GM12878 (cell line): ENCODE data around the gene POLR1F. TPM values are rescaled to one million over a fixed set of nuclear protein-coding genes. Genes with fewer than 3 reads are reported as not detected.

Experiments used
- ATAC-seq: fragments of 200-7000 bp; cut with Tn5 transposase; 3 replicates; pipeline ENCODE4 v1.9.1; 2020; ENCODE audit warnings: mild to moderate bottlenecking, moderate library complexity
- BruUV-seq: library from RNA; stranded (reverse); fragments of 400-500 nt; replicated peaks from 2 replicates; lab custom pipeline; 2021; lab: Mats Ljungman, UMichigan
- CTCF ChIA-PET: fragments of 300-600 bp; sonication (Branson Sonifier 250); formaldehyde crosslinking; extraction: SDS; loops from one replicate; lab custom pipeline; 2021; ENCODE audit warnings: inconsistent platforms; lab: Yijun Ruan, JAX
- POLR2A ChIA-PET: fragments of 350-600 bp; formaldehyde crosslinking; extraction: SDS; loops from one replicate; lab custom pipeline; 2021; ENCODE audit warnings: inconsistent platforms; lab: Charles Lee
- RAD21 ChIA-PET: fragments of 300-600 bp; sonication (Branson Sonifier 250); formaldehyde crosslinking; loops from one replicate; lab custom pipeline; 2023; ENCODE audit warnings: antibody characterized with exemption; ENCODE audit not compliant: unreplicated experiment; lab: Charles Lee
- SMC1A ChIA-PET: fragments of 300-600 bp; sonication (Branson Sonifier 250); formaldehyde crosslinking; loops from one replicate; lab custom pipeline; 2023; ENCODE audit not compliant: unreplicated experiment, uncharacterized antibody; lab: Charles Lee
- DNase-seq: peaks from one replicate; pipeline ENCODE4 v3.0.0-alpha.2; 2011; ENCODE audit warnings: low read depth, low spot score
- FAIRE-seq: peaks from 3 replicates; lab custom pipeline; 2011; peaks lifted over from hg19 to GRCh38; lab: Jason Lieb, UNC
- H2AFZ ChIP-seq: 2 replicates; pipeline ENCODE4 v1.6.0; 2011; ENCODE audit warnings: low read depth, low read length, control low read depth; ENCODE audit not compliant: control insufficient read depth
- H3K27ac ChIP-seq: 2 replicates; pipeline ENCODE4 v1.5.1; 2011; ENCODE audit warnings: control low read depth; ENCODE audit not compliant: control insufficient read depth, insufficient read depth
- H3K27me3 ChIP-seq, 2 experiments: replicated peaks in 1 of 2; 2 replicates each; pipeline versions ENCODE4 v1.6.0 to v1.6.1; 2011; ENCODE audit warnings: low read length in 1 of 2; ENCODE audit not compliant: control insufficient read depth in 2 of 2, insufficient read depth in 2 of 2
- H3K36me3 ChIP-seq, 2 experiments: 2 replicates each; pipeline ENCODE4 v1.5.1; 2011; ENCODE audit warnings: low read length in 1 of 2; ENCODE audit not compliant: control insufficient read depth in 2 of 2, insufficient read depth in 2 of 2
- H3K4me1 ChIP-seq: 2 replicates; pipeline ENCODE4 v1.6.1; 2011; ENCODE audit warnings: mild to moderate bottlenecking, low read length, moderate library complexity, mixed read lengths; ENCODE audit not compliant: control insufficient read depth, insufficient read depth
- H3K4me2 ChIP-seq: 2 replicates; pipeline ENCODE4 v1.6.0; 2011; ENCODE audit warnings: control low read depth; ENCODE audit not compliant: control insufficient read depth, insufficient read depth
- H3K4me3 ChIP-seq: fragments of 200-600 bp; sonication (generic); 2 replicates; pipeline ENCODE4 v1.5.1; 2016
- H3K79me2 ChIP-seq: 2 replicates; pipeline ENCODE4 v1.6.0; 2011; ENCODE audit warnings: low read length; ENCODE audit not compliant: control insufficient read depth, insufficient read depth
- H3K9ac ChIP-seq: 2 replicates; pipeline ENCODE4 v1.8.0; 2011; ENCODE audit warnings: low read length, control low read depth, mixed read lengths; ENCODE audit not compliant: control insufficient read depth, insufficient read depth
- H3K9me3 ChIP-seq: replicated peaks from 3 replicates; pipeline ENCODE4 v1.5.1; 2011; ENCODE audit warnings: mild to moderate bottlenecking, low read length; ENCODE audit not compliant: control insufficient read depth, insufficient read depth
- H4K20me1 ChIP-seq: 2 replicates; pipeline ENCODE4 v1.6.0; 2011; ENCODE audit not compliant: control insufficient read depth, insufficient read depth
- BCL3 ChIP-seq: IDR thresholded peaks from 2 replicates; pipeline ENCODE4 v1.6.1; 2011; ENCODE audit warnings: borderline replicate concordance, low read depth, mild to moderate bottlenecking, moderate library complexity, low read length; ENCODE audit not compliant: insufficient read depth, poor library complexity, severe bottlenecking
- CBX3 ChIP-seq: fragments of 200-600 bp; sonication (generic); IDR thresholded peaks from 2 replicates; pipeline ENCODE4 v1.6.1; 2016; ENCODE audit warnings: low read depth, borderline replicate concordance
- CEBPB ChIP-seq, 2 experiments: fragments of 150-350 bp in 1 of 2; IDR thresholded peaks; 2 replicates each; pipeline ENCODE4 v1.6.1; 2012 to 2014; ENCODE audit warnings: low read depth in 2 of 2, low read length in 2 of 2, borderline replicate concordance in 1 of 2, inconsistent platforms in 1 of 2
- ELK1 ChIP-seq: IDR thresholded peaks from 2 replicates; pipeline ENCODE4 v1.6.1; 2012; ENCODE audit warnings: low read depth, low read length, improper control_type of control experiment
- GATAD2B ChIP-seq: fragments of 450-650 bp; conservative IDR thresholded peaks from 2 replicates; pipeline ENCODE4 v1.6.1; 2017; ENCODE audit warnings: low read depth, mild to moderate bottlenecking, moderate library complexity
- NFXL1 ChIP-seq: fragments of 450-650 bp; IDR thresholded peaks from 2 replicates; pipeline ENCODE4 v1.6.1; 2017; ENCODE audit warnings: antibody characterized with exemption, mild to moderate bottlenecking, borderline replicate concordance
- NRF1 ChIP-seq: conservative IDR thresholded peaks from 2 replicates; pipeline ENCODE4 v1.6.1; 2011; ENCODE audit warnings: mild to moderate bottlenecking, low read depth, low read length, improper control_type of control experiment
- SIX5 ChIP-seq: IDR thresholded peaks from 2 replicates; pipeline ENCODE4 v1.6.1; 2011; ENCODE audit warnings: mild to moderate bottlenecking, low read depth, low read length, moderate library complexity; ENCODE audit not compliant: severe bottlenecking
- TBL1XR1 ChIP-seq: IDR thresholded peaks from 2 replicates; pipeline ENCODE4 v1.6.1; 2012; ENCODE audit warnings: low read depth, low read length, improper control_type of control experiment
- ZNF207 ChIP-seq: fragments of 450-650 bp; IDR thresholded peaks from 2 replicates; pipeline ENCODE4 v1.6.1; 2014; ENCODE audit warnings: antibody characterized with exemption, mild to moderate bottlenecking, borderline replicate concordance
- ZNF622 ChIP-seq: fragments of 450-650 bp; IDR thresholded peaks from 2 replicates; pipeline ENCODE4 v1.6.1; 2017; ENCODE audit warnings: mild to moderate bottlenecking, inconsistent platforms
- WGBS: methylation state at CpG from one replicate; pipeline ENCODE4 v1.1.6; 2016; ENCODE audit warnings: low lambda C conversion rate; ENCODE audit not compliant: insufficient replicate concordance, insufficient coverage; ENCODE audit errors: missing lambda C conversion rate; 5-methylcytosine and 5-hydroxymethylcytosine counted together
- in situ Hi-C: fragments of 300-500 bp; cut with MboI; formaldehyde crosslinking; loops from 9 replicates; pipeline ENCODE4 v1.14.3; 2018; ENCODE audit warnings: mixed read lengths
- intact Hi-C: fragments of 100-400 bp; cut with micrococcal nuclease; formaldehyde crosslinking; loops from one replicate; pipeline ENCODE4 v1.14.2; 2022; ENCODE audit not compliant: unreplicated experiment
- polyA plus RNA-seq, 11 experiments: library from polyadenylated mRNA; depleted of rRNA in 4 of 11; unstranded in 6 of 11; stranded (reverse) in 5 of 11; fragments of >200 nt; fragmentation: Nextera tagmentation in 4 of 11; fragmentation: Illumina TruSeq in 1 of 11; extraction: Ambion mirVana in 4 of 11; extraction: Trizol in 1 of 11; gene quantifications; 1 replicate in 1 of 11; 2 replicates in 10 of 11; pipeline versions ENCODE4 v1.2.1 to v1.2.3, GENCODE V29; 2011 to 2016; ENCODE audit warnings: inconsistent platforms in 2 of 11, missing spikeins in 2 of 11, low read depth in 1 of 11
- total RNA-seq, 4 experiments: library from RNA; depleted of rRNA in 3 of 4; stranded (reverse); fragments of >200 nt in 3 of 4; fragmentation: Illumina TruSeq in 1 of 4; extraction: Trizol in 1 of 4; gene quantifications; 2 replicates each; pipeline versions ENCODE4 v1.2.1 to v1.2.3, GENCODE V29; 2013 to 2021

Gene POLR1F
- total and polyA plus RNA-seq, 10 of the 15 experiments (the other 5 are each of a cell fraction or from before 2014, with no cell fraction given): 16.9 to 129 (median 29.7) TPM

GRCh38 chr7:19698331-19698730, 10.5 kb downstream of the POLR1F start:
- peaks cover 2% of the 10 kb centered on the region for H3K79me2 ChIP-seq
- RAD21 ChIA-PET: no interaction called here
- TF ChIP-seq CBX3 (no peak), GATAD2B (no peak), NFXL1 (no peak), TBL1XR1 (no peak), CEBPB (IDR thresholded peaks at IDR 0.05; ENCODE audit: borderline replicate concordance in 1 of 2, low read depth in 2 of 2, low read length in 2 of 2) (no peak), SIX5 (no peak), ZNF622 (no peak), ZNF207 (no peak), BCL3 (no peak), NRF1 (no peak), ELK1 (no peak)

More at GRCh38 chr7:19698331-19698730, 10.5 kb downstream of the POLR1F start:
- FAIRE-seq: no peak
- H3K36me3 ChIP-seq: peaks cover 2 to 6% of the 10 kb centered on the region in 2 experiments; a peak in 2 of 4 replicates
- H3K9me3 ChIP-seq: no peaks in the 10 kb centered on the region
- intact Hi-C loops: no loop called here
- ATAC-seq: no peak
- 68% methylated on average over 3 of the region's 3 CpGs for WGBS
- BruUV-seq: no TSS peak
- no peak overlapping the region for H3K4me3 ChIP-seq
- no peaks in the 10 kb centered on the region for H3K4me1 ChIP-seq
- H4K20me1 ChIP-seq: no peaks in the 10 kb centered on the region
- H3K27me3 ChIP-seq: no peaks in the 10 kb centered on the region
- ChIA-PET SMC1A (interaction anchor here (1.9 kb wide), 1 partner anchor 11 kb away, joined by 11 read pairs; the partner anchor contains the start of gene POLR1F), CTCF (interaction anchor here (1.3 to 3.7 kb wide), 2 partner anchors 11 to 21 kb away, joined by 3 to 24 read pairs; partner anchors contain the start of gene POLR1F), POLR2A (no interaction called here)
- no peak overlapping the region for H3K9ac ChIP-seq
- in situ Hi-C loops: no loop called here
- H3K4me2 ChIP-seq: no peak overlapping the region
- DNase-seq: no peak
- no peak overlapping the region for H3K27ac ChIP-seq
- no peak overlapping the region for H2AFZ ChIP-seq
